H7 (cell line): Measurements from ENCODE around the gene PDYN. TPM values are rescaled to one million over a fixed set of nuclear protein-coding genes. Genes with fewer than 3 reads are reported as not detected.

Source experiments
- DNase-seq: peaks from one replicate; pipeline ENCODE4 v3.0.0; 2012
- H3K27me3 ChIP-seq: 2 replicates; pipeline ENCODE4 v1.6.0; 2011; ENCODE audit warnings: mild to moderate bottlenecking, low read length; ENCODE audit not compliant: control insufficient read depth, insufficient read depth
- H3K36me3 ChIP-seq: replicated peaks from 2 replicates; pipeline ENCODE4 v1.5.1; 2011; ENCODE audit warnings: low read length; ENCODE audit not compliant: control insufficient read depth, insufficient read depth
- H3K4me3 ChIP-seq: 2 replicates; pipeline ENCODE4 v1.5.1; 2011; ENCODE audit warnings: low read depth, mild to moderate bottlenecking, control low read depth, low read length, moderate library complexity; ENCODE audit not compliant: insufficient read depth
- total RNA-seq: library from RNA; depleted of rRNA; stranded (reverse); fragments of >200 nt; shearing (Covaris generic); gene quantifications from 2 replicates; pipeline ENCODE4 v1.2.3, GENCODE V29; 2014

PDYN gene
- total RNA-seq, 1 experiment from 2014 or later = 0.52 TPM

DNA sequence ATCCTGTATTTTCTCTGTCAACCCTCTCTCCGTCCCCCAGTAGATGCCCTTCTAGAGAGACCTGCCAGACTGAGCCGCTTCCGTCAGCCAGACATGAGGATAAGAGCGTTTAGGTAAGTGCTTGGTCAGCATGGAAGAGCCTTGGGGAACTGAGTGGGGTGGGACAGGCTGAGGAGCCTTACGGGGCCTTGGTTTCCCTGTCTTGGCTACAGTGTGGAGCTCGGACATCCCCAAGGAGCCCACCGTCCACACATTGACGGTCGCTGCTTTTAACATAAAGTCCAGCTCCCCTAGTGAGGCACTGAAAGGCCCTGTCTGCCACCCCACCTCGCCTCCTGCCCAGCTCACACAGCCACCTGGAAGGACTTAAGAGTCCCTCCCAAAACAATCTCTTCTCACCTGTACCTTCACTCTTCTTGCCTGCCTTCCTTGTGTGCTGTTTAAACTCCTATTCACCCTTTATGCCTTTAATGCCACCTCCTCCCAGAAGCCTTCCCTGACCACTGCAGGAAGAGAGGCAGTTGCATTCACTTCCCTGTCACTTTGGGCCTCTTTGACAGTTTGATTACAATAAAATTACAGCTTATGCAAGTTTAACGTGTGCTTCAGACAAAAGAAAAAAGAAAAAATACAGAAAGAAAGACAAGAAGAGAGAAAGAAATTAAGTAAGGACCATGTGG is 42.3 kb downstream of the PDYN start:
- no peak overlapping the region for H3K4me3 ChIP-seq
- no peak for DNase-seq
- H3K36me3 ChIP-seq = no peaks in the 10 kb centered on the region
- H3K27me3 ChIP-seq = peaks cover 8% of the 10 kb centered on the region

DNA sequence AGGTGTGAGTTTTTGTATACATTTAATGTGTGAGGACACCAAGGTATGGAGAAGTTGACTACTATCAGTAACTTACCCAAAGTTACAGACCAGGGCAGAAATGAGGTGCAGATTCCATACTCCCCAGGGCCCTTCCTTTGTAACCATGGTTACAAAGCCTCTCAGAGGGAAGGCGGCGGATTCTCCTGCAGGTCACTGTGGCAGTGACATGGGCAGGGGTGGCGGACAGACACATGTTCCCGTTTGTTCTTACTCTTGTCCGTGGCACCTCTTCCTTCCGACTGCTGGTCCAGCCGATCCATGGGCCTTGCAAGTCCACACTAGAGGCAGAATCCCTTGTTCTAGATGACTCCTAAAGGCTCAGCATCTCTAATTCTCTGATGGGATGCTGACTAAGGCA is 43.0 kb downstream of the PDYN start:
- Histone ChIP-seq H3K36me3 (no peaks in the 10 kb centered on the region), H3K4me3 (no peak overlapping the region), H3K27me3 (peaks cover 15% of the 10 kb centered on the region)
- peak; percentile 75 for DNase-seq

DNA sequence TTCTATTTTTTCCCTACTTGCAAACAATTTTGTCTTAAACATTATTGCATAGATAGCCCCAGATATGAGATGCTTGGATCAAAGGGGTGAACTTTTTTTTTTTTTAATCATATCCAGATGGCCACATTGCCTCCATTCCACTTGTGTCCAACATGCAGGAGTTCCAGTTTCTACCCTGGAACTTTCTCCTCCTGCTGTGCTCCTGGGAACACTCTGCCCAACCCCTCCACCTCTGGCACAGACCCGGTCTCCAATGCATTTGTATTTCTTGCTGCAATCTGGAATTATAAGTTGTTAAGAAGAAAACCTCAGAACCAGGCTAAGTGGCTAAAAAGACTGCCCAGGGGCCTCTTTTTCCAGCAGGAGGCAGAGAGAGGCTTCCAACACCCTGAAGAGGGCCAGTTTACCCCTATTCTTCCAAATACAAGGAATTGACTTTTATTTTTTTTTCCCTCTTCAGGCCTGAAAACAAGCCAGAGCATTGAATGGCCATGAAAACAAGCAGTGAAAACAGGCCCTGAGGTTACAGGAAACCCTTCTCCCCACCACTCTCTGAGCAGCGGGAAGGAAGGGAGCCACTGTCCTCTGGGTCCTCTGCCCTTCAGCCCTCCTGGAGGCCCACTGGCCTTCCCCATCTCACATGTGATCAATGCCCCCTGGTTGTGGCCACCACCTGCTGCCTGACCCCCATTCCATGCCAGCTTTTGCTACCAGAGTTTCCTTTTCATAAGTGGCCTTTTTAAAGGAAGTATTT is 44.3 kb downstream of the PDYN start:
- no peak for DNase-seq
- Histone ChIP-seq H3K4me3 (no peak overlapping the region), H3K27me3 (peaks cover 21% of the 10 kb centered on the region), H3K36me3 (no peaks in the 10 kb centered on the region)

DNA sequence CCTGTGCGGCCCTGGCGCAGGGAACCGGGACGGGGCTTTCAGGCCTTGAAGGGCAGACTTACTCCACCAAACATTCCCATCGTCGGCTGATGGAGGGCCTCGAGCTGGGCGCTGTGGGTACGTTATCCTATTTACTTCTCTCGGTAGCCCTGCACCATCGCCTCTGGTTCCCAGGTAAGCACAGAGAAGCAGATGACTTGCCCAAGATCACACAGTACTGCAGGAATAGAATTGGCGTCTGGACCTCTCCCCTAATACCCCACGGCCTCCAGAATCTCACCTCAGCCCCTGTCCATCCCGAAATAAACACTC is 46.4 kb downstream of the PDYN start:
- H3K27me3 ChIP-seq = peaks cover 21% of the 10 kb centered on the region
- DNase-seq = no peak
- H3K36me3 ChIP-seq = no peaks in the 10 kb centered on the region
- peak overlapping the region; percentile 30 for H3K4me3 ChIP-seq

DNA sequence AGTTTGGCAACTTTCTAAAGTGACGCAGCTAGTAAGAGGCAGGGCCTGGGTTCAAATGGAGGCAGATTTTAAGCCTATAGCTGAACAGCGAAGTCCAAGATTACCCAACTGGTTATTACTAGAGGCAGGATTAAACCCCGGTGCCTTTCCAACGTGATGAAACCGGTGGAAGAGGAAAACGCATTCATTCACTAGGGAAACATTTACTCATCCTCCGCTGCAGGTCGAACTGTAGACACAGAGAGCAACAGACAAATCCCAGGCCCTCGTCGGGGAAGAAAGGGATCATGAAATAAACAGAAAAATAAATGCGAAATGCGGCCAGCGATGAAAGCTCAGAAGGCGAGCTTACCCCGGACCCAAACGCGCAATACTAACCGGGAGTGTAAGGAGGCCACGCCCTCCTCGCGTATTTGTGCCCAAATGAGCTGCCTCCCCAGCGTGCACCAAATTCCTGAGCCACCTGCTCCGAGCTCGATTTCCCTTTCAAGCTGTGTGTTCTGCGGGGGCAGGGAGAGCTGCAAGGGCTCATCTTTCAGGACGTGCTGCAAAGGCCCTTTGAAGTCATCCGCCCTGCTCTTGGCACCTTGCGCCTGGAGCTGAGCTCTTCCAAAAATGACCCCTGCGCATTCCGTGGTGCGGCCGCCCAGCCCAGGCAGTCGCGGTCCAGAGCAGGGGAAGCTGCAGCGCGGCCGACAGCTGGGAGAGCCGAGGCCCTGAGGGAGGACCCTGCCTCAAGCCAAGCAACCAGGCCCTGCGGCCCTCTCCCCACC is 46.9 kb downstream of the PDYN start:
- no peaks in the 10 kb centered on the region for H3K36me3 ChIP-seq
- peak overlapping the region; percentile 30 for H3K4me3 ChIP-seq
- peak; percentile 91 for DNase-seq
- H3K27me3 ChIP-seq = peaks cover 21% of the 10 kb centered on the region

DNA sequence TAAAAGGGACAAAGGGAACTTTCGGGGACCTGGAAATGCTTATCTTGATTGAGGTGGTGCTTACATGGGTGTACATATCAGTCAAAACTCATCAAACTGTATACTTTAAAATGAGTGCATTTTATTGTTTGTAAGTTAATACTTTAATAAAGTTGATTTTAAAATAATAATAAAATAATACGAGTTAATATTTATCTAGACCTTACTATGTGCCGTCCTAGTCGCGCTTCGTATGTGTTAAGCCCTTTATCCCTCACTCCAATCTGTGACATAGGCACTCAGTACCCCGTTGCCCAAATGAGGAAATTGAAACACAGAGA is 47.5 kb downstream of the PDYN start:
- H3K27me3 ChIP-seq = peaks cover 21% of the 10 kb centered on the region
- H3K4me3 ChIP-seq = peak overlapping the region; percentile 30
- no peaks in the 10 kb centered on the region for H3K36me3 ChIP-seq
- no peak for DNase-seq

DNA sequence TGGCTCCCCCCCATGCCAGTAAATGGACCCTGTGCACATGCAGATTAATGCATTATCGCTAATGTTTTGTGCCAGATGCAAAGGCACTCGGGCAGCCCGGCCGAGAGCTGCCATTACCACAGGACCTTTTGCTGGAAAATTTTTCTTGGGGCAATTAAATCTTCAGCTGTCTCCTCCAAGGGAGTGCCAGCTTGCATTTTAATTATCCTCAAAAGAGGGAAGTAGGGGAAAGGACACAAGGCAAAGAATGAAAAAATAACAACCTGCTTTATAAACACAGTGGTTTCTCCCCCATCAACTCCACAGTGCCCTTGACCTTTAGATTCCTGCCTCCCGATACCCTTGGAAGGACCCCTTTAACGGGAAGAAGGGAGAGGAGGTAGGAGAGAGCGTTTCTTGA is 48.2 kb downstream of the PDYN start:
- Histone ChIP-seq H3K4me3 (no peak overlapping the region), H3K27me3 (peaks cover 21% of the 10 kb centered on the region)
- DNase-seq = no peak

DNA sequence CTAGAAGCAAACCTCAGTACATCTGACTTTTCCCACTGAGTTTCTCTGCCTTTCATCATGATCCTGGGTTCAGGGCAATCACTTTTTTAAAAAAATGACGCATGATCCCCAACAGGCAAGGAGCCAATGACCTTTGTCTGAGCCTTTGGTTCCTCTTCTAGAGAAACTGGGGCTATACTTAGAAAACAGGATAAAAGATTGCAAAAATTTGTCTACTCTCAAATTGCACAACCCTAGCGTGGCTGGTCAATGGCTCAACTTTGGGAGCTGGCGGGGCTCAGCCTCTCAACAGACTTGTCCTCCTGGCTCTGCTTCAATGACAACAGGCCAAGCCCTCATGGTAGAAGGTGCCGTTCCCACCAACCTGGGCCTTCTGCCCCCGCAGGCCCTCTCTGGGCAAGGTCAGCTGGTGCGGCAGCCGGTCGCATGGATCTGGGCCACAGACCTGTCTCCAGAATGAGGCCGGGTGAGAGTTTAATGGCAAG is 48.7 kb downstream of the PDYN start:
- peaks cover 21% of the 10 kb centered on the region for H3K27me3 ChIP-seq
- H3K4me3 ChIP-seq = no peak overlapping the region
- H3K36me3 ChIP-seq = no peaks in the 10 kb centered on the region
- no peak for DNase-seq

More for the DNA sequence above, 48.2 kb downstream of the PDYN start:
- H3K36me3 ChIP-seq = no peaks in the 10 kb centered on the region

DNA sequence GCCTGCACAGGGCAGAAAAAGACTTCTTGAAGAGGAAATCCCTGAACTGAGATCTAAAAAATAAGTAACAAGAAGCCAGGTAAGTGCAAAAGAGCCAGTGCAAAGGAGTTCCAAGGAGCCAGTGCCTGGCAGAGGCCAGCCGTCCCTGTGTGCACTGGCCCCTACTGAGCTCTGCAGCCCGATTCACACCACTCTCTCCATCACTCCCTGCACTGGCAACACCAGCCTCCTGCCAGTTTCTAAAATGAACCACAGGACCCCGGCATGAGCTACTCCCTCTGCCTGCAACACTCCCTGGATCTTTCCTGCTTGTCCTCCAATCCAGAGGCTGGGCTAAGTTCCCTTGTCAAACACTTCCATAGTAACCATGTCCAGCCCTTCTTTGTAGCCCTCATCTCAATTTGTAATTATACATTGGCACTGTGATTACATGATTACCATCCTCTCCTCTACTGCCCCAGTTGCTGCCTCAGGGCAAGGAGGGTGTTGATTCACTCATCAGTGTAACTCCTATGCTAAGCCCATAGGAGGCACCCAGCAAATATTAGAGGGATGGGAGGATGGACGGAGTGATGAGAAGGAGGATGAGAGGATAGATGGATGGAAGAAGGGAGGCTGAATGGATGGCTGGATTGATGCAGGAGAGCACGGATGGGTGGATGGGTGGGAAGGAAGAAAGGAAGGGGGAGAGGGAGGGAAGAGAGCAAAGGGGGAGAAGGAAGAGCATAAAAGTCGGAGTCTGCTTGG is 49.3 kb downstream of the PDYN start:
- Histone ChIP-seq H3K4me3 (no peak overlapping the region), H3K36me3 (no peaks in the 10 kb centered on the region), H3K27me3 (peaks cover 21% of the 10 kb centered on the region)
- no peak for DNase-seq

DNA sequence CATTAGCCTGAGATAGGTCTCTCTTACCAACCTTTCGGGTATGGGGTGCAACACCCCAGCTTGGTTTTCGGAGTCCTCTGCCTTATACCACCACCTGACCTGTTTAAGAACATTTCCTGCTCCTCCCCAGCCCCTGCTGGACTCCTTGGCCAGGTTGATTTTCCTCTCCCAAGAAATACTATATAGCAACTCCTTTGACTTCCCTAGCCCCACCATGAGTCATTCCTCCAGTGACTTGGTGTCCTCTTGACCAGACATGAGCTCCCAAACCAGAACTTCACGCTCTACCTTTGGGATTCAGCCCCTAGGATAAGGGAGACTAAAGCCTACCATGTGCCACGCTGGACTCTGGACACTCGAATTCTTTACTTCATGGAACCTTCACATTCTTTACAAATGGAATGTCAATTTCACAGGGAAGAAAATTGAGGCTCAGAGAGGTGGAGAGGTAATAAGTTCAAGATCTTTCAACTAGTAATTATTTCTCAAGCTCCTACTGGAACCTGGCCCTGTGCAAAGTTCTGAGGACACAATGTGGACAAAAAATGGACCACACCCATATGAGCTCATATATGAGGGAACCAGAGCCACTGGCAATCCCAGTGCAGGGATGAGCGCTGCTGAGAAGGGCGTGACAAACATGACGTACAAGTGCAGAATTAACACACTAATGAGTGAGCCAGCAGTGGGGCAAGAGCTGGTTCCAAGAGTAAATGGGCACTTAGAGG is 50.4 kb downstream of the PDYN start:
- peaks cover 21% of the 10 kb centered on the region for H3K27me3 ChIP-seq
- no peak for DNase-seq
- H3K36me3 ChIP-seq = no peaks in the 10 kb centered on the region
- no peak overlapping the region for H3K4me3 ChIP-seq

DNA sequence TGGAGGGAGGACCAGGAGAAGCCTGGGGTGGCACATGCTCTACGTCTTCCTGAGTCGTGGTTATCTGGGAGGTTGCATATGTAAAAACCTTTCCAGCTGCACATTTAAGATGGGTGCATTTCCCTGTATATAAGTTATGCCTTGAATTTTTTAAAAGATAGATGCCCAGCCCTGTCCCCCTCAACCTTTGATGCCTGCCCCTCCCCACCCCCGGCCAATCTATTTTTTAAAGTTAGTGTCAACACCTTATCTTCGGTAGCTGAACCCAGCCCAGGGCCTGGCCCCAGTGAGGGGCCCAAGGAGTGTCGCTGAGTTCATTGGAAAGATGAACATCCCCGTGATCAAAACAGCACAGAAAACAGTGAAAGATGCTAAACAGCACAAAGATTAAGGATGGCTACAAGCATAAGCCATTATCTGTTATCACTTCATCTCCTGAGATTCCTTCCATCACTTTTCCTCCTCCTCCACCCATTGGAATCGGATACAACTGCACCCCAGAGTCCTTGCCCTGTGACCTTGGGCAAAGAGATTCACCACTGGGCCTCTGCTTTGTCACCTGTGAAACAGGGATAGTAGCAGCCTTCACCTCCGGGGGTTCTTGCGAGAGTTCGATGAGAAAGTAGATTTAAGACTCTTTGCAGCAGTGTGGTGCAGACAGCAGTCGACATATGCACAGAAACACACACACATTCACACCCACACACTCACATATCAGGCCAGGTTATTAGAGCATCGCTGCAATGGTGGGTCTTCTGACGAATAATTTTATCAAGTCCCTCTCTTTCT is 51.2 kb downstream of the PDYN start:
- DNase-seq = no peak
- H3K36me3 ChIP-seq = no peaks in the 10 kb centered on the region
- H3K4me3 ChIP-seq = no peak overlapping the region
- H3K27me3 ChIP-seq = peaks cover 16% of the 10 kb centered on the region

DNA sequence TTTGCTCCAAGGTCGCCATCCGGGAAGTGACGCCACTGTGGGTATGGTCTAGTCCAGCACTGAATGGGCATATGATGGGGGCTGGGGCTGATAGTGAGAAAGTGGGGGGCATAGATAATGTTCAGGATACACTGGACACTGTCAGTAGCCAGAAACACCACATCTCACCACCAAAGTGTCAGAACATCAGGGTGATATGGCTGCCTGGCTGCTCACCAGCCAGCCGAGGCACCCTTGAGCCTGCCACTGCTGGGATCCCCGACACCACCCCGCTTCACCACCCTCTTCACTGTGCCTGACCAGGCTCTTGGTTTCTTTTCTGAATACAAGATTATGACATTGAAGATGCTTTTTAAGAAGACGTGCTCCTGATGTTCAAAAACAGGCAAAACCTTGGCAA is 51.8 kb downstream of the PDYN start:
- Histone ChIP-seq H3K27me3 (peaks cover 13% of the 10 kb centered on the region), H3K36me3 (no peaks in the 10 kb centered on the region), H3K4me3 (no peak overlapping the region)
- DNase-seq = no peak

DNA sequence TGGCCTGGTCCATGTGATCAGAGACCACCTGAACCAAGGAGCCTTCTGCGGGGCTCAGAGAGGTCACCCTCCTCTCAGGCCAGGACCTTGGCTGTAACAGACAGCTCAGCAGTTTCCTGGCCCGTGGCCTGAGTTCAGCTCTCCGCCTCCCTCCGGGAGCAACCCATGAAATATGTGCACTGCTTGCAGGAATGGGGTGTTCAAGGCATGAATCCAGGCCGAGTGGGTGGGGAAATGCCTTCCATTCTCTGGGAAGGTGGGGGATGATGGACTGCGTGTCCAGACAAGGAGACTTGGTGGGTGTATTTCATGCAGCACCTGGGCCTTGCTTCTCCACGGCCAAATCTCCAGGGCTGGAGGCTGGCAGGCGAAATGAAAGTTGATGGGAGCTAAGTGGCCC is 52.6 kb downstream of the PDYN start:
- Histone ChIP-seq H3K4me3 (no peak overlapping the region), H3K36me3 (no peaks in the 10 kb centered on the region), H3K27me3 (peaks cover 10% of the 10 kb centered on the region)
- DNase-seq = no peak
